Kasumi-1 (cell line): ENCODE data around the gene HBA2.
"Not testable (repeated sequence)": the region's sequence is repeated elsewhere in the genome, so short reads cannot be mapped to it uniquely, and the experiment has no call there.

Experiments
- DNase-seq, 2 experiments: peaks; one replicate each; lab custom pipeline; 2025; lab: John Stamatoyannopoulos, UW

The HBA2 gene

GRCh38 chr16:175011-175949 is 2.6 kb downstream of the HBA2 start:
- no peak for DNase-seq

DNA sequence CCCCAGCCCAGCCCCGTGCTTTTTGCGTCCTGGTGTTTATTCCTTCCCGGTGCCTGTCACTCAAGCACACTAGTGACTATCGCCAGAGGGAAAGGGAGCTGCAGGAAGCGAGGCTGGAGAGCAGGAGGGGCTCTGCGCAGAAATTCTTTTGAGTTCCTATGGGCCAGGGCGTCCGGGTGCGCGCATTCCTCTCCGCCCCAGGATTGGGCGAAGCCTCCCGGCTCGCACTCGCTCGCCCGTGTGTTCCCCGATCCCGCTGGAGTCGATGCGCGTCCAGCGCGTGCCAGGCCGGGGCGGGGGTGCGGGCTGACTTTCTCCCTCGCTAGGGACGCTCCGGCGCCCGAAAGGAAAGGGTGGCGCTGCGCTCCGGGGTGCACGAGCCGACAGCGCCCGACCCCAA is 3.3 kb downstream of the HBA2 start:
- DNase-seq, result not testable (repeated sequence)

DNA sequence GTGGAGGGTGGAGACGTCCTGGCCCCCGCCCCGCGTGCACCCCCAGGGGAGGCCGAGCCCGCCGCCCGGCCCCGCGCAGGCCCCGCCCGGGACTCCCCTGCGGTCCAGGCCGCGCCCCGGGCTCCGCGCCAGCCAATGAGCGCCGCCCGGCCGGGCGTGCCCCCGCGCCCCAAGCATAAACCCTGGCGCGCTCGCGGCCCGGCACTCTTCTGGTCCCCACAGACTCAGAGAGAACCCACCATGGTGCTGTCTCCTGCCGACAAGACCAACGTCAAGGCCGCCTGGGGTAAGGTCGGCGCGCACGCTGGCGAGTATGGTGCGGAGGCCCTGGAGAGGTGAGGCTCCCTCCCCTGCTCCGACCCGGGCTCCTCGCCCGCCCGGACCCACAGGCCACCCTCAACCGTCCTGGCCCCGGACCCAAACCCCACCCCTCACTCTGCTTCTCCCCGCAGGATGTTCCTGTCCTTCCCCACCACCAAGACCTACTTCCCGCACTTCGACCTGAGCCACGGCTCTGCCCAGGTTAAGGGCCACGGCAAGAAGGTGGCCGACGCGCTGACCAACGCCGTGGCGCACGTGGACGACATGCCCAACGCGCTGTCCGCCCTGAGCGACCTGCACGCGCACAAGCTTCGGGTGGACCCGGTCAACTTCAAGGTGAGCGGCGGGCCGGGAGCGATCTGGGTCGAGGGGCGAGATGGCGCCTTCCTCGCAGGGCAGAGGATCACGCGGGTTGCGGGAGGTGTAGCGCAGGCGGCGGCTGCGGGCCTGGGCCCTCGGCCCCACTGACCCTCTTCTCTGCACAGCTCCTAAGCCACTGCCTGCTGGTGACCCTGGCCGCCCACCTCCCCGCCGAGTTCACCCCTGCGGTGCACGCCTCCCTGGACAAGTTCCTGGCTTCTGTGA is 4.1 kb downstream of the HBA2 start, which contains the start of gene HBA1:
Gene HBA1, plus strand, starts transcription at position 204 of the 906 bp plus-strand sequence. Its CDS starts 37 bp downstream, at position 241.
- DNase-seq, result not testable (repeated sequence)

DNA sequence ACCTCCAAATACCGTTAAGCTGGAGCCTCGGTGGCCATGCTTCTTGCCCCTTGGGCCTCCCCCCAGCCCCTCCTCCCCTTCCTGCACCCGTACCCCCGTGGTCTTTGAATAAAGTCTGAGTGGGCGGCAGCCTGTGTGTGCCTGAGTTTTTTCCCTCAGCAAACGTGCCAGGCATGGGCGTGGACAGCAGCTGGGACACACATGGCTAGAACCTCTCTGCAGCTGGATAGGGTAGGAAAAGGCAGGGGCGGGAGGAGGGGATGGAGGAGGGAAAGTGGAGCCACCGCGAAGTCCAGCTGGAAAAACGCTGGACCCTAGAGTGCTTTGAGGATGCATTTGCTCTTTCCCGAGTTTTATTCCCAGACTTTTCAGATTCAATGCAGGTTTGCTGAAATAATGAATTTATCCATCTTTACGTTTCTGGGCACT is 4.7 kb downstream of the HBA2 start:
- DNase-seq, result peak; percentile 66 to 99

DNA sequence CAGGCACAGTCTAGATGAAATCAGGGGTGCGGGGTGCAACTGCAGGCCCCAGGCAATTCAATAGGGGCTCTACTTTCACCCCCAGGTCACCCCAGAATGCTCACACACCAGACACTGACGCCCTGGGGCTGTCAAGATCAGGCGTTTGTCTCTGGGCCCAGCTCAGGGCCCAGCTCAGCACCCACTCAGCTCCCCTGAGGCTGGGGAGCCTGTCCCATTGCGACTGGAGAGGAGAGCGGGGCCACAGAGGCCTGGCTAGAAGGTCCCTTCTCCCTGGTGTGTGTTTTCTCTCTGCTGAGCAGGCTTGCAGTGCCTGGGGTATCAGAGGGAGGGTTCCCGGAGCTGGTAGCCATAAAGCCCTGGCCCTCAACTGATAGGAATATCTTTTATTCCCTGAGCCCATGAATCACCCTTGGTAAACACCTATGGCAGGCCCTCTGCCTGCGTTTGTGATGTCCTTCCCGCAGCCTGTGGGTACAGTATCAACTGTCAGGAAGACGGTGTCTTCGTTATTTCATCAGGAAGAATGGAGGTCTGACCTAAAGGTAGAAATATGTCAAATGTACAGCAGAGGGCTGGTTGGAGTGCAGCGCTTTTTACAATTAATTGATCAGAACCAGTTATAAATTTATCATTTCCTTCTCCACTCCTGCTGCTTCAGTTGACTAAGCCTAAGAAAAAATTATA is 5.4 kb downstream of the HBA2 start:
- DNase-seq, result peak; percentile 10 to 32

DNA sequence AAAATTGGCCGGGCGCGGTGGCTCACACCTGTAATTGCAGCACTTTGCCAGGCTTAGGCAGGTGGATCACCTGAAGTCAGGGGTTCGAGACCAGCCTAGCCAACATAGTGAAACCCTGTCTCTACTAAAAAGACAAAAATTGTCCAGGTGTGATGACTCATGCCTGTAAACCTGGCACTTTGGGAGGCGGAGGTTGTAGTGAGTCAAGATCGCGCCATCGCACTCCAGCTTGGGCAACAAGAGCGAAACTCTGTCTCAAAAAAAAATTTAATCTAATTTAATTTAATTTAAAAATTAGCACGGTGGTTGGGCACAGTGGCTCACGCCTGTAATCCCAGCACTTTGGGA is 6.0 kb downstream of the HBA2 start:
- DNase-seq, result no peak

DNA sequence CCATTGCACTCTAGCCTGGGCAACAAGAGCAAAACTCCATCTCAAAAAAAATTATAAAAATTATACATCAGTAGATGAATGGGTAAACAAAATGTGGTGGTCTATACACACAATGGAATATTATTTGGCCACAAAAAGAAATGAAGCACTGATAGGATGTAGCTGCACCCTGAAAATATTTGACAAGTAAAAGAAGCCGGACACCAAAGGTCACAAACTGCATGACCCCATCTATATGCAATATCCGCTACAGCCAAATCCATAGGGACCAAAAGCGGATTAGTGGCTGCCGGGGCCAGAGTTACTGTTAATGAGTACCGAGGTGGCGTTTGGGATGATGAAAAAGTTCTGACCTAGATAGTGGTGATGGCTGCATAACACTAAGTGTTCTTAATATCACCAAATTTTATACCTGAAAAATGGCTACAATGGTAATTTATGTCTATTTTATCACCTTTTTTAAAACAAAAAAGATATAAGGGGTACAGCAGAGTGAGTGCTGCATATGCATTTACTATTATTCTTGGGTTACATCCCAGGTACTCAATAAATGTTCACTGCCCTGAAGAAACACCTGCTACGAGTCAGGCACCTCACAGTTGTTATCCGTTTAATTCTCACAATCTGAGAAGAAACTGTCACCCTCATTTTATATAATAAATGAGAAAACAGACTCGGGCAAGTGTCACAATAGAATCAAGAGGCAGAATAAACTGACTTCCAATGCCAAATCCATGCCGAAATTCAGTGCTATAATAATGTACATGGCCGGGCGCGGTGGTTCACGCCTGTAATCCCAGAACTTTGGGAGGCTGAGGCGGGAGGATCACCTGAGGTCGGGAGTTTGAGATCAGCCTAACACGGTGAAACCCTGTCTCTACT is 6.8 kb downstream of the HBA2 start:
- no peak for DNase-seq

- peak in 1 of 2 experiments; percentile 3 for DNase-seq
Observed at GRCh38 chr16:180101-180675, 7.5 kb downstream of the HBA2 start, which contains the start of gene HBQ1. Gene HBQ1 (plus strand): TSS chr16:180459. CDS start chr16:180487, 28 bp downstream.

DNA sequence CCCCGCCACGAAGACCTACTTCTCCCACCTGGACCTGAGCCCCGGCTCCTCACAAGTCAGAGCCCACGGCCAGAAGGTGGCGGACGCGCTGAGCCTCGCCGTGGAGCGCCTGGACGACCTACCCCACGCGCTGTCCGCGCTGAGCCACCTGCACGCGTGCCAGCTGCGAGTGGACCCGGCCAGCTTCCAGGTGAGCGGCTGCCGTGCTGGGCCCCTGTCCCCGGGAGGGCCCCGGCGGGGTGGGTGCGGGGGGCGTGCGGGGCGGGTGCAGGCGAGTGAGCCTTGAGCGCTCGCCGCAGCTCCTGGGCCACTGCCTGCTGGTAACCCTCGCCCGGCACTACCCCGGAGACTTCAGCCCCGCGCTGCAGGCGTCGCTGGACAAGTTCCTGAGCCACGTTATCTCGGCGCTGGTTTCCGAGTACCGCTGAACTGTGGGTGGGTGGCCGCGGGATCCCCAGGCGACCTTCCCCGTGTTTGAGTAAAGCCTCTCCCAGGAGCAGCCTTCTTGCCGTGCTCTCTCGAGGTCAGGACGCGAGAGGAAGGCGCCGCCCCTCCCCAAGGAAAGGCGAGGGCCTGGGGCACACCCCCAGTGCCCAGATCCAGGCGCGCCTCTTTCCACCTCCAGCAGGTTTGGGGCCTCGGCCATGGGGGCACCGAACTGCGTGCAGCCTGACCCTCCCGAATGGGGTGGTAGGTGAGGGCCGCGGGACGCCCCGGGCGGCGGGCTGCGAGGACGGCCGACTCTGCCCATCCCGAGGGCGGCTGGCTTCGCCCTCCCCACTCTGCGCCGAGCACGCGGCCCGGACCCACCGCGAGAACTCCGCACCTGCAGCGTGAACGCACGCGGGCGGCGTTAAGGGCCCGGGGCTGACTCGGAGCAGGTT is 8.2 kb downstream of the HBA2 start:
- peak; percentile 19 to 35 for DNase-seq

DNA sequence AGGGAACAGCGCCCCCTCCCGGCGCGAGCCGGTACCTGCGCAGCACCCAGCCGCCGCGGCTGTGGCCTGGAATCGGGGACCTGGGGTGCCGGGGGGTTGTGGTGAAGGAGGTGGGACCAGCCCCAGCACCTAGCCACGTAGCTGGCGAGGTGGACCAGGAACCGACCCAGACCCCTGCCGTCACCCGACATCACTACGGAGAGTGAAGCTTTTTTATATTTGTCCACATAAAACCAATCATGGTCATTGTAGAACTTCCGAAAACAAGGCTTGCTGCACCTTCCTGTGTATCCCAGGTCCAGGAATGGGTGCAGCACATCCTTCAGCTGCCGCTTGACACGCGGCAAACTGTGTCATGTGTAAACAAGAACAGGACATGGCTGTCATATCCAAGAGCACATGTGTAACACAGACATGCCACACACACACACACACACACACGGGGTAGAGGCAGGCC is 8.9 kb downstream of the HBA2 start:
- DNase-seq, result peak in 1 of 2 experiments; percentile 12

- DNase-seq, result no peak
Observed at GRCh38 chr16:183005-183404, 10.3 kb downstream of the HBA2 start.

DNA sequence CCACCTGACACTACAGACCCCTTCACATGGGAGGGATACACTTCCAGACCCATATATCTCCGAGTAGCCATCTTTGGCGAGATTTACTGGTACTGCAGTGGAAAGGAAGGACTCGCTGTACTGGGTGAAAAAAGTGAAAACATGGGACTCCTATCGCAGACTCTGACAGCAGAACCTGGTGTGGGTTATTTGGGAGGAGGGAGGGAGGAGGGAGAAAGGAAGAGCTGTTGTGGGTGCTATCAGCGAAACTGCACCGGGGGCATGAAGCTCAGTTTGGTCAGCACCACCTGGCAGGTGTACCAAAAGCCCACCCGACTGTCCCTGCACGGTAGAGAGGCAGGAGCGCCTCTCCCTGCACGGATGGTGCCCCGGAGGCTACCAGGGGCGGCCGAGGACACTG is 12.5 kb downstream of the HBA2 start:
- DNase-seq, result no peak

DNA sequence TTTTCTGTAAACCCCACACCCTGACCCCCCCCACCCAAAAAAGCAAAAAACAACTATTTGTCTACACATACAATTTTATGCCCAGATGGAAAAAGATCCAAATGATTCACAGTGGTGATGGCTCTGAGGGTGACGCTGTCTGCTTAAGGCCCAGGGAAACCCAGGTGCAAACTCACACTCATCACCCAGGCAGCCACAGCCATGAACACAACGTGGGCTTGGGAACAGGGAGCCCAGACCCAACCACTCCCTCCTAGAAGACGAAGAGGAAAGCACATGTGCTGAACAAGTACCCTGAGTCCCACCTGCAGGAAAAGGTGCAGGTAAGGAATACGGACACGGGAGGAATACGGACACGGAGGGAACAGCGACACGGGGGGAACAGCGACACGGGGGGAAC is 13.0 kb downstream of the HBA2 start:
- no peak for DNase-seq

DNA sequence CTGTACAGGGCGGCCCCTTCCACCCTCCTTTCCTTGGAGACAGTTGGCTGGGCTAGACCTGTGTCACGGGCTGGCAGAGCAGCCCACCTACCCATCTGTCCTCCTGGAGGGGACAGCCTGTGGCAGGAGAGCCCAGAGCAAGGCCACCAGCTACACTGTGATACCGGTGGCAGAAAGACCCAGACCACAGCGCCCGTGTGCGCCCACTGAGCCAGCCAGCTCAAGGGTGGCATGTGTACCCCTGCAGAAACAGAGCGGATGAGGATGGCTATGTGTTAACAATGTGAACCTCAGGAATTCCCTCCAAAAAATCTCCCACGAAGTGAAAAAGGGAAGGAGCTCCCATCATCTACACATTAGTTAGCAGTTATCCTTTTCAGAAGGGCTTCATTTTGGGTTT is 14.7 kb downstream of the HBA2 start:
- DNase-seq, result no peak

DNA sequence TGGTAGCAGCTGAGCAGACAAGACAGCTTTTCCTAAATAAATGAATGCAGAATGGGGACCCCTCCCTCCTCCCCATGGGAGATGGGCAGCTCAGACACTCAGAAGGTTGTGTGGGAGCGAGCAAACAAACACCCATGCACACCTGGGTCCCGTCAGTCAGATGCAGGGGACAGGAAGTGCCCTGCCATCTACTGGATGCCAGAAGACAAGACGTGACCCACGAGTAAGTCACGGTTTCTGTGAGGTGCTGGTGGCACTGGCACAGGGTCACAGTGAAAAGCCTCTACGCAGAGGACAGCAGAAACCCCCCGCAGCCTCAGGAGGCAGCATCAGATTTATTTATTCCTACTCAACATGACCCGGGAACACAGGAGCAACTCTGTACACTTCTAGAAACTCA is 16.0 kb downstream of the HBA2 start:
- no peak for DNase-seq

DNA sequence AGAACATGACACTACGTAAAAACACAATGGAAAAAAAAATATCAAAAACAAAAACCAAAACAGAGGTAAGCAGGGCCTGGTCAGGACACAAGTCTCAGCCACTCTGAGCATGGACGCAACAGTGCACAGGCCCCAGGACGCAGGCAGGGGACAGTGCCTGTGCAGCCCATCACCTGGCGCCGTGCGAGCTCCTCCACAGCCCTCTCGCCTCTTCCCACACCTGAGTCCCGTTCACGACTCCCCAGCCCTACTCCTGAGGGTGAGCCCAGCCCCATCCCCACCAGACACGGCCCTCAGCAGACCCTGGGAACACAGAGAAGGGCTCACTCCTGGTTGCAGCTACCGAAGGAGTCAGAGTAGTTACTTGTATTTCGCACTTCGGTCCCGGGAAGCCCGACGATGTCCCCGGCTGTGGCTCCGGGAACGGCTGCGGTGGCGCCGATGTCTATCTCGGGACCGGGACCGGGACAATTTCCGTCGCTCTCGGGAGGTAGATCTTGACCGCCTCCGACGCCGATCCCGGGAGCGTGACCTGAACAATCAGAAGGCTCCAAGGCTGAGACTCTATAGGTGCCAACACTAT is 17.0 kb downstream of the HBA2 start:
- no peak for DNase-seq

GRCh38 chr16:191831-192230 is 19.2 kb downstream of the HBA2 start:
- DNase-seq, result no peak

GRCh38 chr16:192686-193085 is 20.0 kb downstream of the HBA2 start:
- DNase-seq, result no peak

GRCh38 chr16:193441-193840 is 20.8 kb downstream of the HBA2 start:
- DNase-seq, result no peak
